GM10266 (cell line): ENCODE results near the gene SLC6A15.

Experiments
- DNase-seq: peaks from one replicate; pipeline ENCODE4 v3.0.0; 2012; ENCODE audit errors: extremely low spot score
- TF ChIP-seq, protein P1 (sequence below): IDR thresholded peaks from 2 replicates; pipeline ENCODE4 v1.5.1; 2012; ENCODE audit warnings: mild to moderate bottlenecking, low read depth; ENCODE audit not compliant: control insufficient read depth, insufficient read depth; ENCODE audit errors: missing control alignments

Gene SLC6A15

DNA sequence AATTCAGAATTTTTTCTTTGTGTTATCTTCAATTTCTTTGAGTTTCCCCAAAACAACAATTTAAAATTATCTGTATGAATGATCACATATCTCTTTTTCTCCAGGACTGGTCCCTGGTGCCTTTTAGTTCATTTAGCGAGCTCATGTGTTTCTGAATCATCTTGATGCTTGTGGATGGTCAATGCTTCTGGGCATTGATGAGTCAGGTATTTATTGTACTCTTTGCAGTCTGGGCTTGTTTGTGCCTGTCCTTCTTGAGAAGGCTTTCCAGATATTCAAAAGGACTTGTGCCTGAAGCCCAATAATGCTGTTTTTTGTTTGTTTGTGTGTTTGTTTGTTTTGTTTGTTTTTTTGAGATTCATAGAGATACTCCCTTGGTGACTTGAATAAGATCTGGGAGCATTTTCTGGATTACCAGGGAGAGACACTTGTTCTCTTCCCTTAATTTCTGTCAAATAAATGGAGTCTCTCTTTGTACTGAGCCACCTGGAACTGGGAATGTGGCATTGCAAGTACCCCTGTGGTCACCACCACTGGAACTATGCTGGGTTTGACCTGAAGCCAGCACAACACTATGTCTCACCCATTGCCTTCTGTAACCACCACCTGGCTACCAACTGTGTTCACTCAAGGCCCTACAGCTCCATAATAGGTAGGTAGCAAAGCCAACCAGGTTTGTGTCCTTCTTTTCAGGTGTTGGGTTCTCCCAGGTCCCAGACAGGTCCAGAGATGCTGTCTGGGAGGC is 56.3 kb downstream of the SLC6A15 start:
- no peak for DNase-seq
- TF ChIP-seq, protein P1, sequence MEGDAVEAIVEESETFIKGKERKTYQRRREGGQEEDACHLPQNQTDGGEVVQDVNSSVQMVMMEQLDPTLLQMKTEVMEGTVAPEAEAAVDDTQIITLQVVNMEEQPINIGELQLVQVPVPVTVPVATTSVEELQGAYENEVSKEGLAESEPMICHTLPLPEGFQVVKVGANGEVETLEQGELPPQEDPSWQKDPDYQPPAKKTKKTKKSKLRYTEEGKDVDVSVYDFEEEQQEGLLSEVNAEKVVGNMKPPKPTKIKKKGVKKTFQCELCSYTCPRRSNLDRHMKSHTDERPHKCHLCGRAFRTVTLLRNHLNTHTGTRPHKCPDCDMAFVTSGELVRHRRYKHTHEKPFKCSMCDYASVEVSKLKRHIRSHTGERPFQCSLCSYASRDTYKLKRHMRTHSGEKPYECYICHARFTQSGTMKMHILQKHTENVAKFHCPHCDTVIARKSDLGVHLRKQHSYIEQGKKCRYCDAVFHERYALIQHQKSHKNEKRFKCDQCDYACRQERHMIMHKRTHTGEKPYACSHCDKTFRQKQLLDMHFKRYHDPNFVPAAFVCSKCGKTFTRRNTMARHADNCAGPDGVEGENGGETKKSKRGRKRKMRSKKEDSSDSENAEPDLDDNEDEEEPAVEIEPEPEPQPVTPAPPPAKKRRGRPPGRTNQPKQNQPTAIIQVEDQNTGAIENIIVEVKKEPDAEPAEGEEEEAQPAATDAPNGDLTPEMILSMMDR, result no peak

DNA sequence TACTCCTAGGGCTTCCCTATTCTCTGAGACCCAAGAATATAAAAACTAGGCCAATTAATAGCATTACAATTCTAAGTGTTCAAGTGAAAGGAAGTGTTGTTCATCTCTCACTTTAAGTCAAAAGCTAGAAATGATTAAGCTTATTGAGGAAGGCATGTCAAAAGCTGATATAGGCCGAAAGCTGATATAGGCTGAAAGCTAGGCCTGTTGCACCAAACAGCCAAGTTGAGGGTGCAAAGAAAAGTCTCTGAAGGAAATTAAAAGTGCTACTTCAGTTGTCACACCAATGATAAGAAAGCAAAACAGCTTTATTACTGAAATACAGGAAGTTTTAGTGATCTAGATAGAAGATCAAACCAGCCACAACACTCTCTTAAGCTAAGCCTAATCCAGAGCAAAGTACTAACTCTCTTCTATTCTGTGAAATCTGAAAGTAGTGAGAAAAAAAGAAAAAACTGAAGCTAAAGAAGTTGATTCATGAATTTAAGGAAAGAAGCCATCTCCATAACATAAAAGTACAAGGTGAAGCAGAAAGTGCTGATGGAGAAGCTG is 68.9 kb downstream of the SLC6A15 start:
- DNase-seq, result no peak
- TF ChIP-seq, protein P1, result no peak

DNA sequence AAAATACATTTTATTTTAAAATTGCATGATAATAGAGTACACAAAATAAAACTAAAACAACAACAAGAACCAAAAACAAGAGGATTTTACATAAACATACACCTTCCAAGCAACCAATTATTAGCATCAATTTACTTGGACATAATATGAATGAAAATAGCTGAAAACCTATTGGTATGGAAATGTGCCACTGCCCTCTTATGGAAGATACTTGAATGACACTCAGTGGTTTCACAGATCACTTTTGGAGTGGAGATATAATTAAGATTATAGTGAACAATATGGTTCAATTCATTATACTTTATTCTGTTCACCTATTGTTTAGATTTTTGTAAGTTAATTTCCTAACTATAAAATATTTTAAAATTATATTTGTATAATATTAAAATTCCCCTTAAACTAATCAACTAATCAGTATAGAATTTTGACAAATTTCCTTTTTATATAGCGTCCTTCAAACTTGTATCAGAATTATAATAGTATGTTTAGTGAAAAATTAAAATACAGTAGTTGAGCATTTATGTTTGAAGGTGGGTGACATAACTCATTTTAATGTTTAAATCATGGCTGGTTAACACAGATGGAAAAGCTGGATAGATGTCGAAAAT is 70.1 kb downstream of the SLC6A15 start:
- TF ChIP-seq, protein P1, result peak; percentile 57
- DNase-seq, result peak; percentile 5

DNA sequence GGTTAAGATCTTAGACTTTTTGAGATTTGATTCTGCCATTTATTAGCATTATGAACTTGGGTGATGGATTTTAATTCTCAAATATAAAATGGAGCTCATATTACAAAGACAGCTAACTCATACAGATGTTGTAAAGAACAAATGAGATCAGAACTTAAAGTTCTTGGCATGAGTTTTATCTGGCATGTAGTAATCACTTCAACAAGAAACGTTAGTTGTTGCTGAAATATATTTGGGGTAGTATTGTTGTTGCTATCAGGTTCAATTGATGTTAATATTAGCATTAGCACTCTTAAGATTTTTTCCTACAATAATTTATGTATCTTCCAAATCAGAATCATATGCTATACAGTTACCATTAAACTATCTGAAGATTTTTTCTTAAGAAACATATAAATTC is 71.0 kb downstream of the SLC6A15 start:
- TF ChIP-seq, protein P1, result no peak
- DNase-seq, result no peak

- TF ChIP-seq, protein P1, result no peak
Observed at GRCh38 chr12:84840356-84840755, 72.2 kb downstream of the SLC6A15 start.

DNA sequence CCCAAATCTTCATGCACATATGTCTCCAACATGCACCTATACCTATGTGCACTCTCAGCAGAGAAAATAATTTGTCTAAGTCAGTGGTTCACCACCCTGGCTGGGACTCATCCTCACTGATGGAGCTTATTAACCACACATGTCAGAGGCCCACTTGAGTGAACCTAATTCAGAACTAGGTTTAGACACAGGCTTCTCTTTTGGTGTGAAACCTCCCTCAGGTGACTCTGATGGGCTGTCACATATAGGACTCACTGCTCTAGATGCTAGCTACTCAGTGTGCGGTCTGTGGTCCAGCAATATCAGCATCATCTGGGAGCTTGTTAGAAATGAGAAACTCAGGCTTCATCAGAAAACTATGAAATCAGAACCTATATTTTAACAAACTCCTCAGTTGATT is 85.7 kb downstream of the SLC6A15 start:
- TF ChIP-seq, protein P1, result no peak
- no peak for DNase-seq

More at GRCh38 chr12:84840356-84840755, 72.2 kb downstream of the SLC6A15 start:
- DNase-seq, result no peak

DNA sequence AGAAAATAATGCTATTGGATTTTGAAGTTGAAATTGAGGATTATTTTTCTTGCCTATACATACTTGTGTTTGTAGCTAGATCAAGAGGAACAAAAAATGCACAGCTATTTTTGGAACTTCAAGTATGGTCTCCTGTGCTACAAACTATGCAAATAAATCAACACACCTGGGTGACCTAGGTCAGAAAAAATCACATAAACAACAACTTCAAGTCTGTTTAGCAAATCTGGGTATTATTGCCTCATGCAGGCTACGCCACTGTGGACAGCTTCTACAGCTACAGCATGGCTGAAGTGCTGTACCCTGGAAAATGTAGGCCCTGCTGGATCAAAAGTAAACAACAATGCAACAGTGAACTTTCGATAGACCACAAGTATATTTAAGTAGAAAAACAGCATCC is 87.5 kb downstream of the SLC6A15 start:
- TF ChIP-seq, protein P1, result no peak

More for the DNA sequence above, 87.5 kb downstream of the SLC6A15 start:
- DNase-seq, result no peak
